HUES64 (cell line): ENCODE measurements around the gene MAP4K3.

ENCODE experiments used
- H3K27ac ChIP-seq: 2 replicates; pipeline ENCODE4 v1.7.0; 2013; ENCODE audit warnings: low read depth, low read length, inconsistent platforms
- H3K27me3 ChIP-seq: 2 replicates; pipeline ENCODE4 v1.6.1; 2013; ENCODE audit warnings: mild to moderate bottlenecking, low read length; ENCODE audit not compliant: insufficient read depth
- H3K36me3 ChIP-seq: 2 replicates; pipeline ENCODE4 v1.6.1; 2013; ENCODE audit warnings: mild to moderate bottlenecking, low read length; ENCODE audit not compliant: insufficient read depth
- H3K4me1 ChIP-seq: 2 replicates; pipeline ENCODE4 v1.6.1; 2013; ENCODE audit warnings: mild to moderate bottlenecking, low read length, moderate library complexity; ENCODE audit not compliant: insufficient read depth
- H3K4me3 ChIP-seq: 2 replicates; pipeline ENCODE4 v1.5.1; 2013; ENCODE audit warnings: mild to moderate bottlenecking, low read length, moderate library complexity
- H3K9ac ChIP-seq: 2 replicates; pipeline ENCODE4 v1.6.1; 2013; ENCODE audit warnings: mild to moderate bottlenecking, low read depth, low read length
- H3K9me3 ChIP-seq: 2 replicates; pipeline ENCODE4 v1.6.1; 2013; ENCODE audit warnings: low read depth, low read length; ENCODE audit not compliant: insufficient read depth
- WGBS: fragments of 150-250, 120-280 bp; methylation state at CpG from one replicate; pipeline ENCODE4 v1.1.7; 2013; ENCODE audit warnings: missing lambda C conversion rate; 5-methylcytosine and 5-hydroxymethylcytosine counted together

MAP4K3 gene

GRCh38 chr2:39290433-39290832 lies 146.7 kb downstream of the MAP4K3 start:
- Histone ChIP-seq H3K4me3 (no peak overlapping the region), H3K4me1 (no peaks in the 10 kb centered on the region), H3K36me3 (peaks cover 80% of the 10 kb centered on the region), H3K9me3 (no peaks in the 10 kb centered on the region), H3K27ac (no peak overlapping the region), H3K27me3 (no peaks in the 10 kb centered on the region), H3K9ac (no peak overlapping the region)
- 98% methylated on average over 5 of the region's 6 CpGs for WGBS

GRCh38 chr2:39289609-39290008 lies 147.5 kb downstream of the MAP4K3 start:
- Histone ChIP-seq H3K36me3 (peaks cover 87% of the 10 kb centered on the region), H3K27ac (no peak overlapping the region), H3K9ac (no peak overlapping the region), H3K4me1 (no peaks in the 10 kb centered on the region), H3K9me3 (no peaks in the 10 kb centered on the region), H3K27me3 (no peaks in the 10 kb centered on the region), H3K4me3 (no peak overlapping the region)

- H3K36me3 ChIP-seq = peaks cover 70% of the 10 kb centered on the region
- H3K4me1 ChIP-seq = peaks cover 3% of the 10 kb centered on the region; the same call in 1 of the 2 replicates
- H3K9ac ChIP-seq = no peak overlapping the region
- no peak overlapping the region for H3K27ac ChIP-seq
- H3K9me3 ChIP-seq = no peaks in the 10 kb centered on the region
- no peak overlapping the region for H3K4me3 ChIP-seq
- WGBS = 93% methylated on average over 1 of the region's 1 CpG
- no peaks in the 10 kb centered on the region for H3K27me3 ChIP-seq
Observed at GRCh38 chr2:39283561-39283960, 153.5 kb downstream of the MAP4K3 start.

GRCh38 chr2:39281391-39281790 lies 155.7 kb downstream of the MAP4K3 start:
- peaks cover 3% of the 10 kb centered on the region; the same call in 1 of the 2 replicates for H3K4me1 ChIP-seq
- H3K9ac ChIP-seq = no peak overlapping the region
- WGBS = 59% methylated on average over 3 of the region's 3 CpGs
- H3K36me3 ChIP-seq = peaks cover 65% of the 10 kb centered on the region
- H3K27ac ChIP-seq = no peak overlapping the region
- H3K9me3 ChIP-seq = no peaks in the 10 kb centered on the region
- no peak overlapping the region for H3K4me3 ChIP-seq
- no peaks in the 10 kb centered on the region for H3K27me3 ChIP-seq

GRCh38 chr2:39275016-39275415 lies 162.1 kb downstream of the MAP4K3 start:
- no peak overlapping the region for H3K9ac ChIP-seq
- H3K36me3 ChIP-seq = peaks cover 84% of the 10 kb centered on the region
- H3K4me1 ChIP-seq = no peaks in the 10 kb centered on the region
- no peak overlapping the region for H3K4me3 ChIP-seq
- WGBS = 97% methylated on average over 1 of the region's 1 CpG
- H3K27me3 ChIP-seq = no peaks in the 10 kb centered on the region
- H3K9me3 ChIP-seq = no peaks in the 10 kb centered on the region
- no peak overlapping the region for H3K27ac ChIP-seq

GRCh38 chr2:39269941-39270340 lies 167.1 kb downstream of the MAP4K3 start:
- WGBS = 96% methylated on average over 3 of the region's 3 CpGs
- no peaks in the 10 kb centered on the region for H3K27me3 ChIP-seq
- no peaks in the 10 kb centered on the region for H3K9me3 ChIP-seq
- H3K4me3 ChIP-seq = no peak overlapping the region
- H3K36me3 ChIP-seq = peaks cover 65% of the 10 kb centered on the region
- H3K9ac ChIP-seq = no peak overlapping the region
- no peak overlapping the region for H3K27ac ChIP-seq
- no peaks in the 10 kb centered on the region for H3K4me1 ChIP-seq

DNA sequence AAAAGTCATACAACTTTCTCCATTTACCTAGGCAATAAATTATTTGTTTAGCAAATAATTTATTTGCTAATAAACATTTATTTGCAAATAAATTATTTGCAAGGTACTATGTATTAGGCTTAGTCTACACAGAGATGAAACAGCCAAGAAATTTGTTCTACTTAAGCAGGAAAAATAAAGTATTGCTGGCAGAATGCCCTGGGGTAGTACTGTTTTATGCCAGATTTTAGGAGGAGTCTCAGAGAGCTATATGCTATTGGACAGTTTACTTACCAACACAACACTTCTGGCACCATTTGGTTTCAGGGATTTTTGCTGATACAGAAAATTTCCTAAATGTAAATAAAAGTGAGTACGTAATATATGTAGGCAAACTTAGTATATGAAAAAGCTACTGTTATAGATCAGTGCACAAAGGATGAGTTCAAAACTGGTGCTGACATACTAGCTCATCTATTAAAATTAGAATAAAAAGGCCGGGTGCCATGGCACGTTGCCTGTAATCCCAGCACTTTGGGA lies 170.1 kb downstream of the MAP4K3 start:
- WGBS = 94% methylated on average over 3 of the region's 3 CpGs
- H3K9me3 ChIP-seq = no peaks in the 10 kb centered on the region
- no peaks in the 10 kb centered on the region for H3K27me3 ChIP-seq
- H3K9ac ChIP-seq = no peak overlapping the region
- no peaks in the 10 kb centered on the region for H3K4me1 ChIP-seq
- no peak overlapping the region for H3K4me3 ChIP-seq
- peaks cover 59% of the 10 kb centered on the region for H3K36me3 ChIP-seq
- H3K27ac ChIP-seq = no peak overlapping the region

DNA sequence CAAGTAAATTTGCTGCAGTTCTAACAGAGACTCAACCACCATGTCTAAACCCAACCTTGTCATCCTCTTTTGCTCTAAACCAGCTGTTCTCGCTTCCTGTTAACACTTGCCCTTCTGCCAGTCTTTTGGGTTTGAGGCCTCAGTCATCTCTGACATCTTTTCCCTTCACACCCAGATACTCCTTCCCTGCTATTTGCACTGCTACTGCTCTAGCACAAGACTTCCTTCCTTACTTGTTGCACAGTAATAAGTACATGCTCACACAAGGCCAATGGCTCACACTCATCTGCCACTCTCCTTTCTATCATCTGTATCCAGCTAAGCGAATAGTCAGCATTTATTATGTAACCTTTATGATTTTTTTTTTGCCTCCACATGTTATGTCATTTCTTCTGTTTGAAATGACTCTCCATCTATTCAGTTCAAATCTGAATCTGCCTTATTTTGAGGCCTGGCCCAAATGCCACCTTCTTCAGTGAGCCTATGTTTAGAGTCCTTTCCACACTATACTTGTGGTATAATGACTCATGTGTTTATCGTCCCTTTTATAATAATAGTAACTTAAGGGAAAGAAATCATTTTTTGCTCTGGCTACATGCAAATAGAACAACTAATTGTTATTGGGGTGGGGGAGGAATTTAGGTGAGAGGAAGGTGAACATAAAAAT lies 170.8 kb downstream of the MAP4K3 start:
- Histone ChIP-seq H3K4me3 (no peak overlapping the region), H3K4me1 (no peaks in the 10 kb centered on the region), H3K9me3 (no peaks in the 10 kb centered on the region), H3K27me3 (no peaks in the 10 kb centered on the region), H3K27ac (no peak overlapping the region), H3K9ac (no peak overlapping the region), H3K36me3 (peaks cover 53% of the 10 kb centered on the region)
- WGBS = 98% methylated on average over 2 of the region's 3 CpGs

DNA sequence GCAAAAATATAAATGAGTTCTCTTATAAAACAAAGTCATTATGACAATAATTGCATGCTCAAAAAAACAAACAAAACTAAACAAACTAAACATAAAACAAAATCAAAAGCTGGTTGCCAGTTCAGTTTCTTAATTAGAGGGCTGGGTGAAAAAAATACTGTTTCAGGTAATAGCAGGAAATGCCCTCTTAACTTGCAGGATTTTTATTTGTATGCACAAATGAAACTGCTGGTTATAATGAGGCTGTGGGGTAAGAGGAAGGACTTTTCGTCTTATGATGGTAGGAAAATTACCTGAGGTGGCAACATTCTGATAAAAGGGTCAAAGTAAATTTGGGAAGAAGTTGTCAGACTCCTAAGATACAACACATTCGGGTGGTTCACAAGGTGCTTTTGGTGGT lies 171.8 kb downstream of the MAP4K3 start:
- H3K9ac ChIP-seq = no peak overlapping the region
- H3K9me3 ChIP-seq = no peaks in the 10 kb centered on the region
- H3K4me1 ChIP-seq = no peaks in the 10 kb centered on the region
- H3K36me3 ChIP-seq = peaks cover 51% of the 10 kb centered on the region
- H3K4me3 ChIP-seq = no peak overlapping the region
- H3K27ac ChIP-seq = no peak overlapping the region
- H3K27me3 ChIP-seq = no peaks in the 10 kb centered on the region
- WGBS = 91% methylated on average over 2 of the region's 2 CpGs

DNA sequence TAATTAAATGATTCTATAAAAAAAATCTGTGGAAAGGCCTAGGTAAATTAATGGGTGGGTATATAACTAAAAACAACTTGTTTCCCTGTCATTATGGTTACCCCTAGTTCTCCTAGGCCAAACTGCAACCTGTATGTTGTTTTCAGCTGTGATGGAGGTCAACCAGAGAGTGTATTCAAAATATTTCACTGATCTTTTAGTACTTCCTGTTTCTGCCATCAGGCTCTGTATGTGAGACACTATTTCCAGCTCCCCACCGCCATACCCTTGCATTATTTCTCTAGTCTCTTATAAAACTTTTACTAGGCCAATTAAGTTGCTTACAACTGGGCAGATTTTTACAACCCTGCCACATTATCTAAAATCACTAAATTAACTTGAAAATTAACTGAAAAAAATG lies 172.4 kb downstream of the MAP4K3 start:
- Histone ChIP-seq H3K9me3 (no peaks in the 10 kb centered on the region), H3K27ac (no peak overlapping the region), H3K4me1 (no peaks in the 10 kb centered on the region), H3K27me3 (no peaks in the 10 kb centered on the region), H3K4me3 (no peak overlapping the region), H3K36me3 (peaks cover 54% of the 10 kb centered on the region), H3K9ac (no peak overlapping the region)
- 93% methylated on average over 1 of the region's 1 CpG for WGBS

GRCh38 chr2:39260087-39260486 lies 177.0 kb downstream of the MAP4K3 start:
- H3K27me3 ChIP-seq = no peaks in the 10 kb centered on the region
- H3K9ac ChIP-seq = no peak overlapping the region
- no peak overlapping the region for H3K4me3 ChIP-seq
- peaks cover 77% of the 10 kb centered on the region for H3K36me3 ChIP-seq
- H3K27ac ChIP-seq = no peak overlapping the region
- no peaks in the 10 kb centered on the region for H3K4me1 ChIP-seq
- no peaks in the 10 kb centered on the region for H3K9me3 ChIP-seq
- 95% methylated on average over 4 of the region's 4 CpGs for WGBS

DNA sequence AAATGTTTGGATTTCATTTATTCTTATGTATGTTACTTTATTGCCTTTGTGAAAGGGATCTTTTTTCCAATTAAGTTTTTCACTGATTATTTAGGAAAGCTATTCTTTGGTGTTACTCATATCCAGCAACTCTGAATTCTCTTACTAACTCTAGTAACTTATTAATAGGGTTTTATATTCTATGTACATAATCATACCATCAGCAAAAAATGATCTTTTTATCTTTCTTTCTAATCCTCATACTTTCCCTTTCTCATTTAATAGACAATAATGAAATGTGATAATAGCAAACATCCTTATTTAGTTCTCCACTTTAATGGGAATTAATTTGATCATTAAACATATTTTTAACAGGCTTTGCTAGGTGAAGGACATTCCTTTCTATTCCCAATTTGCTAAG lies 181.0 kb downstream of the MAP4K3 start:
- H3K4me1 ChIP-seq = no peaks in the 10 kb centered on the region
- H3K27me3 ChIP-seq = no peaks in the 10 kb centered on the region
- no peak overlapping the region for H3K4me3 ChIP-seq
- H3K9ac ChIP-seq = no peak overlapping the region
- peaks cover 12% of the 10 kb centered on the region for H3K9me3 ChIP-seq
- H3K36me3 ChIP-seq = peaks cover 95% of the 10 kb centered on the region
- H3K27ac ChIP-seq = no peak overlapping the region
